ENCODE data around the gene DCLRE1A. TPM values are rescaled to one million over a fixed set of nuclear protein-coding genes. Genes with fewer than 3 reads are reported as not detected.

Gene DCLRE1A
- total RNA-seq (2022) (13.3 and 13.5 TPM in 2 replicates), Bru-seq, nascent RNA (percentile 76 among the genes with signal in this experiment), BruChase-seq, experiment 1, labeled RNA remaining after a 2-hour chase (percentile 86 among the genes with signal in this experiment), BruChase-seq, experiment 2, labeled RNA remaining after a 6-hour chase (percentile 73 among the genes with signal in this experiment)
- long read RNA-seq, full-length matches to known transcripts = 15 of 19 reads
- long read RNA-seq, partial matches to known transcripts = 2 of 19 reads
- long read RNA-seq, other reads (novel, unspliced or antisense) = 2 of 19 reads

GRCh38 chr10:113854013-113854760 is at the start of gene DCLRE1A, which contains the start of gene NHLRC2:
DCLRE1A (minus strand) TSS chr10:113854082; CDS start chr10:113853182, 900 bp downstream.
NHLRC2 (plus strand) TSS chr10:113854661; CDS start chr10:113854873, 212 bp downstream.
- ChIA-PET CTCF (no interaction called here), POLR2A (no interaction called here)
- no peaks in the 10 kb centered on the region for H3K9me3 Mint-ChIP-seq (ENCODE audit: unreplicated experiment)
- no TSS peak for BruUV-seq (replicated peaks)
- peak within 1 kb of the TSS; percentile 99 for H3K27ac Mint-ChIP-seq (ENCODE audit: unreplicated experiment)
- H3K4me3 Mint-ChIP-seq (ENCODE audit: unreplicated experiment) = peak within 1 kb of the TSS; percentile 98
- H3K4me1 Mint-ChIP-seq (ENCODE audit: low read depth, unreplicated experiment) = no peaks in the 10 kb centered on the region
- intact Hi-C loops (cut with micrococcal nuclease; ENCODE audit: unreplicated experiment) = loop anchor here (5.0 kb wide), 2 partner anchors 117 to 147 kb away; no protein-coding TSS in a partner anchor
- no peak for TF ChIP-seq CTCF (IDR thresholded peaks at IDR 0.05; ENCODE audit: insufficient read depth in 1 of 2, low read depth in 1 of 2, low read length in 1 of 2, severe bottlenecking in 1 of 2, unreplicated experiment in 1 of 2)
- peaks cover 18% of the 10 kb centered on the region for H3K4me1 ChIP-seq
- no peaks in the 10 kb centered on the region for H3K9me3 ChIP-seq
- no peaks in the 10 kb centered on the region for H3K27me3 Mint-ChIP-seq (ENCODE audit: insufficient read depth, unreplicated experiment)
- DNase-seq = peak; percentile 83
- H3K36me3 Mint-ChIP-seq (ENCODE audit: insufficient read depth, unreplicated experiment) = peaks cover 6% of the 10 kb centered on the region
- H3K4me3 ChIP-seq (ENCODE audit: low read depth, low read length) = peak within 1 kb of the TSS; percentile 94
- no peaks in the 10 kb centered on the region for H3K36me3 ChIP-seq (ENCODE audit: control insufficient read depth, insufficient read depth, low read length)
- H3K27me3 ChIP-seq (replicated peaks; ENCODE audit: control insufficient read depth, insufficient read depth, low read length) = no peaks in the 10 kb centered on the region

- DNase-seq = no peak
- Mint-ChIP-seq H3K36me3 (ENCODE audit: insufficient read depth, unreplicated experiment) (peaks cover 19% of the 10 kb centered on the region), H3K9me3 (ENCODE audit: unreplicated experiment) (no peaks in the 10 kb centered on the region), H3K4me3 (ENCODE audit: unreplicated experiment) (no peak overlapping the region), H3K4me1 (ENCODE audit: low read depth, unreplicated experiment) (peaks cover 9% of the 10 kb centered on the region), H3K27ac (ENCODE audit: unreplicated experiment) (no peak overlapping the region), H3K27me3 (ENCODE audit: insufficient read depth, unreplicated experiment) (no peaks in the 10 kb centered on the region)
- BruUV-seq (replicated peaks) = no TSS peak
- Histone ChIP-seq H3K4me3 (ENCODE audit: low read depth, low read length) (no peak overlapping the region), H3K9me3 (no peaks in the 10 kb centered on the region), H3K4me1 (peaks cover 6% of the 10 kb centered on the region), H3K36me3 (ENCODE audit: control insufficient read depth, insufficient read depth, low read length) (no peaks in the 10 kb centered on the region), H3K27me3 (replicated peaks; ENCODE audit: control insufficient read depth, insufficient read depth, low read length) (no peaks in the 10 kb centered on the region)
- POLR2A ChIA-PET = no interaction called here
- TF ChIP-seq CTCF (IDR thresholded peaks at IDR 0.05; ENCODE audit: insufficient read depth in 1 of 2, low read depth in 1 of 2, low read length in 1 of 2, severe bottlenecking in 1 of 2, unreplicated experiment in 1 of 2) = no peak
- intact Hi-C loops (cut with micrococcal nuclease; ENCODE audit: unreplicated experiment) = loop anchor here (10.0 kb wide), 1 partner anchor 145 kb away; the partner anchor contains the start of gene ADRB1
- CTCF ChIA-PET = no interaction called here
Measured at GRCh38 chr10:113899952-113900598, 46.2 kb upstream of the DCLRE1A start.
